RCC 7860 (cell line): ENCODE measurements around the gene RFC4.
A peak's percentile ranks its signal among the peaks of the same experiment; 100 is the strongest.
"Not testable (repeated sequence)": the region's sequence is repeated elsewhere in the genome, so short reads cannot be mapped to it uniquely, and the experiment has no call there.

Source experiments
- DNase-seq: peaks from one replicate; pipeline ENCODE4 v3.0.0-alpha.2; 2015; ENCODE audit warnings: low spot score
- FAIRE-seq: peaks from 2 replicates; lab custom pipeline; 2012; peaks lifted over from hg19 to GRCh38; lab: Jason Lieb, UNC

The RFC4 gene

GRCh38 chr3:186806089-186807055, at the start of gene RFC4:
TSS of gene RFC4 (minus strand) at chr3:186806482. CDS start at chr3:186804713, 1,769 bp downstream.
- DNase-seq (peak; percentile 69), FAIRE-seq (no peak)

GRCh38 chr3:186854954-186855353, 48.7 kb upstream of the RFC4 start:
- DNase-seq (no peak), FAIRE-seq (no peak)

GRCh38 chr3:186854146-186854545, 47.9 kb upstream of the RFC4 start:
- FAIRE-seq (no peak), DNase-seq (no peak)

- FAIRE-seq (no peak), DNase-seq (no peak)
Measured at GRCh38 chr3:186852994-186853393, 46.7 kb upstream of the RFC4 start.

- FAIRE-seq, DNase-seq: not testable (repeated sequence)
Measured at GRCh38 chr3:186851835-186852234, 45.6 kb upstream of the RFC4 start.

GRCh38 chr3:186849374-186849975, 43.2 kb upstream of the RFC4 start:
- DNase-seq, result peak; percentile 40
- FAIRE-seq, result no peak

- no peak for DNase-seq
- no peak for FAIRE-seq
Measured at GRCh38 chr3:186847437-186847836, 41.2 kb upstream of the RFC4 start.

GRCh38 chr3:186845756-186846155, 39.5 kb upstream of the RFC4 start:
- FAIRE-seq (no peak), DNase-seq (no peak)

- FAIRE-seq (no peak), DNase-seq (no peak)
Measured at GRCh38 chr3:186844908-186845307, 38.6 kb upstream of the RFC4 start.

- FAIRE-seq, result no peak
- DNase-seq, result no peak
Measured at GRCh38 chr3:186843039-186843432, 36.8 kb upstream of the RFC4 start.

- DNase-seq (no peak), FAIRE-seq (no peak)
Measured at GRCh38 chr3:186842426-186843038, 36.2 kb upstream of the RFC4 start, which contains the start of gene ADIPOQ. TSS of gene ADIPOQ (plus strand) at chr3:186842710. CDS start at chr3:186853059, 10,349 bp downstream.

- no peak for FAIRE-seq
Measured at GRCh38 chr3:186841620-186842019, 35.3 kb upstream of the RFC4 start.

GRCh38 chr3:186839874-186840641, 33.8 kb upstream of the RFC4 start:
- no peak for FAIRE-seq
- DNase-seq, result no peak

More at GRCh38 chr3:186841620-186842019, 35.3 kb upstream of the RFC4 start:
- no peak for DNase-seq

- no peak for DNase-seq
- FAIRE-seq, result no peak
Measured at GRCh38 chr3:186832276-186832675, 26.0 kb upstream of the RFC4 start.

GRCh38 chr3:186831798-186832197, 25.5 kb upstream of the RFC4 start:
- no peak for FAIRE-seq
- no peak for DNase-seq

GRCh38 chr3:186828340-186828739, 22.1 kb upstream of the RFC4 start:
- FAIRE-seq (no peak), DNase-seq (no peak)

GRCh38 chr3:186826976-186827857, 20.9 kb upstream of the RFC4 start:
- FAIRE-seq (no peak), DNase-seq (peak; percentile 70)

- FAIRE-seq, result no peak
Measured at GRCh38 chr3:186826410-186826975, 20.2 kb upstream of the RFC4 start.

GRCh38 chr3:186825872-186826409, 19.7 kb upstream of the RFC4 start:
- no peak for DNase-seq

More at GRCh38 chr3:186826410-186826975, 20.2 kb upstream of the RFC4 start:
- DNase-seq, result no peak

More at GRCh38 chr3:186825872-186826409, 19.7 kb upstream of the RFC4 start:
- no peak for FAIRE-seq
